ENCODE results near the gene PPP1R16B. TPM values are rescaled to one million over a fixed set of nuclear protein-coding genes. Genes with fewer than 3 reads are reported as not detected.
A peak's percentile ranks its signal among the peaks of the same experiment; 100 is the strongest.

Gene PPP1R16B
- total and polyA plus RNA-seq, 2 of the 8 experiments (the other 6 are each of a cell fraction or from before 2014, with no cell fraction given), result 2.6 to 8.9 TPM

DNA sequence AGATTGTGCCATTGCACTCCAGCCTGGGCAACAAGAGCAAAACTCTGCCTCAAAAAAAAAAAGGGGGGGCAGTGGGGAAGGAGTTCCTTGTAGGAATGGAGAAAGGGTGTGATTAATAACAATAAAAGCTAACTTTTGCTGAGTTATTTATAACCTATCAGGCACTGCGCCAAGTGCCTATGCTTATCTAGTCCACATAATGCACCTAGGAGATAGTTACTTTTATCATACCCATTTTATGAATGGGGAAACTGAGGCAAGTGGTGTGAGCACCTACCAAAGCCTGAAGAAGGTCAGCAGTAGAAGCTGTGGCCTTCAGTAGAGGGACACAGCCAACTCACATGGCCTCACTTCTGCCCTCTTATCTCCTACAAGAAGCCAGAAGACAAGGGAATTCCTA, 13.6 kb upstream of the PPP1R16B start:
- Histone ChIP-seq H2AK5ac (ENCODE audit: low read depth, low read length) (no peak overlapping the region), H3K23ac (ENCODE audit: insufficient read length) (no peak overlapping the region), H2BK5ac (ENCODE audit: low read depth, low read length) (no peak overlapping the region), H3K9me3 (ENCODE audit: insufficient read depth in 2 of 2, low read depth in 1 of 2, low read length in 1 of 2) (no peaks in the 10 kb centered on the region), H2AFZ (ENCODE audit: low read length) (no peak overlapping the region), H4K91ac (replicated peaks; ENCODE audit: insufficient read length, low read length) (no peak overlapping the region), H4K20me1 (replicated peaks in 1 of 2; ENCODE audit: control insufficient read depth in 1 of 2, insufficient read depth in 2 of 2, low read length in 2 of 2) (no peaks in the 10 kb centered on the region), H3K9ac (replicated peaks in 1 of 4; ENCODE audit: extremely low read depth in 1 of 4, low read depth in 3 of 4, low read length in 3 of 4) (no peak overlapping the region), H3K36me3 (ENCODE audit: control insufficient read depth in 2 of 4, insufficient read depth in 4 of 4, low read length in 3 of 4) (no peaks in the 10 kb centered on the region), H4K5ac (ENCODE audit: insufficient read length, low read depth, low read length) (no peak overlapping the region), H3K27me3 (replicated peaks in 1 of 4; ENCODE audit: control insufficient read depth in 3 of 4, extremely low read depth in 1 of 4, insufficient read depth in 3 of 4, low read length in 3 of 4) (no peaks in the 10 kb centered on the region), H2BK20ac (ENCODE audit: low read length) (peak overlapping the region; percentile 93; the same call in 1 of the 2 replicates), H3K56ac (replicated peaks; ENCODE audit: insufficient read length, low read depth, low read length) (no peak overlapping the region), H3K27ac (ENCODE audit: low read depth, low read length) (no peak overlapping the region), H3K4me2 (ENCODE audit: insufficient read depth in 1 of 2, low read depth in 2 of 2, low read length in 2 of 2) (no peak overlapping the region), H3K4me3 (ENCODE audit: extremely low read depth in 1 of 4, insufficient read depth in 2 of 4, low read depth in 3 of 4, low read length in 4 of 4) (no peak overlapping the region), H4K8ac (ENCODE audit: extremely low read depth, insufficient read depth, low read length) (no peak overlapping the region), H3K23me2 (ENCODE audit: low read depth, low read length) (no peaks in the 10 kb centered on the region), H3K79me1 (ENCODE audit: low read depth, low read length) (no peaks in the 10 kb centered on the region), H3K79me2 (ENCODE audit: control insufficient read depth in 1 of 2, insufficient read depth in 2 of 2, low read length in 2 of 2) (no peaks in the 10 kb centered on the region), H3K14ac (ENCODE audit: insufficient read length) (no peak overlapping the region), H2BK120ac (replicated peaks; ENCODE audit: low read depth, low read length) (no peak overlapping the region), H3K18ac (ENCODE audit: extremely low read depth, low read length) (no peak overlapping the region), H3K4me1 (replicated peaks in 1 of 4; ENCODE audit: control insufficient read depth in 3 of 4, insufficient read depth in 4 of 4, low read length in 3 of 4) (no peaks in the 10 kb centered on the region; a peak in 1 of 7 replicates), H2BK15ac (ENCODE audit: low read length) (no peak overlapping the region), H3K4ac (replicated peaks; ENCODE audit: insufficient read length, low read depth, low read length) (no peak overlapping the region), H2BK12ac (ENCODE audit: low read depth, low read length) (no peak overlapping the region)
- DNase-seq (ENCODE audit: low read depth in 1 of 2, low spot score in 2 of 2), result no peak
- WGBS, 2 experiments (ENCODE audit: extremely low coverage in 1 of 2, insufficient coverage in 1 of 2, insufficient read length in 1 of 2, insufficient replicate concordance in 2 of 2, low coverage in 1 of 2, low lambda C conversion rate in 2 of 2, missing lambda C conversion rate in 1 of 2), result 89% methylated on average over 1 of the region's 1 CpG; no CpG with 5 or more reads in 1 of the 2 experiments
- TF ChIP-seq HDAC2 (IDR thresholded peaks at IDR 0.05; ENCODE audit: borderline replicate concordance in 1 of 2, low read depth in 2 of 2, low read length in 2 of 2), result no peak
- no peak for TF ChIP-seq JUN (IDR thresholded peaks at IDR 0.05; ENCODE audit: low read depth, low read length)
- TF ChIP-seq RAD21 (IDR thresholded peaks at IDR 0.05 in 1 of 2, conservative IDR thresholded peaks at IDR 0.05 in 1 of 2; ENCODE audit: low read depth in 2 of 2, low read length in 2 of 2), result no peak
- TF ChIP-seq SP2 (IDR thresholded peaks at IDR 0.05; ENCODE audit: low read length), result no peak
- ChIA-PET CTCF (ENCODE audit: partially characterized antibody) (interaction anchor here (1.0 to 6.7 kb wide), 5 partner anchors 13 to 142 kb away, joined by 5 to 63 read pairs (median 13); partner anchors contain the start of genes ACTR5, PPP1R16B and SLC32A1), POLR2A (ENCODE audit: partially characterized antibody) (no interaction called here)
- no peak for FAIRE-seq
